Left cardiac atrium (tissue), 4 donors: ENCODE results near the gene ASB14. TPM values are rescaled to one million over a fixed set of nuclear protein-coding genes. Genes with fewer than 3 reads are reported as not detected.
"Not testable (repeated sequence)": the region's sequence is repeated elsewhere in the genome, so short reads cannot be mapped to it uniquely, and the experiment has no call there.

Source experiments
- ATAC-seq, 2 donors: fragments of 200-7000 bp; cut with Tn5 transposase; one replicate each; pipeline ENCODE4 v1.9.1; 2020; ENCODE audit warnings: mild to moderate bottlenecking in 2 of 2, moderate library complexity in 2 of 2
- DNase-seq: peaks from one replicate; pipeline ENCODE4 v3.0.0-alpha.2; 2020
- intact Hi-C, 2 donors: fragments of 100-400 bp; cut with DNase I; formaldehyde crosslinking; loops; one replicate each; pipeline versions ENCODE4 v1.14.1 to v1.15.1; 2022 to 2023
- long read RNA-seq: library from polyadenylated mRNA; unstranded; transcript quantifications from one replicate; pipeline ENCODE4 v2.0.0, GENCODE V29; 2021
- total RNA-seq, 2 donors: library from RNA; stranded (reverse); fragmentation: NEBNext Ultra II Directional; extraction: Animal tissue kit (Norgen Biotek cat#: 25700); gene quantifications; one replicate each; pipeline ENCODE4 v1.2.1, GENCODE V29; 2021
- donor health status: DM: no; HTN: yes; CAD: no.
- donor health status: DM: no; HTN: yes; CAD: no; lungs with severe emphysema.
- donor health status: DM: yes; HTN: yes; CAD: no.
- donor health status: Dilated cardiomyopathy.

The ASB14 gene
- under 1 TPM in 1 of 2 donors, not detected in 1; 0.41 TPM for total RNA-seq
- long read RNA-seq, partial matches to known transcripts: 0 of 3 reads
- long read RNA-seq, other reads (novel, unspliced or antisense): 3 of 3 reads

DNA sequence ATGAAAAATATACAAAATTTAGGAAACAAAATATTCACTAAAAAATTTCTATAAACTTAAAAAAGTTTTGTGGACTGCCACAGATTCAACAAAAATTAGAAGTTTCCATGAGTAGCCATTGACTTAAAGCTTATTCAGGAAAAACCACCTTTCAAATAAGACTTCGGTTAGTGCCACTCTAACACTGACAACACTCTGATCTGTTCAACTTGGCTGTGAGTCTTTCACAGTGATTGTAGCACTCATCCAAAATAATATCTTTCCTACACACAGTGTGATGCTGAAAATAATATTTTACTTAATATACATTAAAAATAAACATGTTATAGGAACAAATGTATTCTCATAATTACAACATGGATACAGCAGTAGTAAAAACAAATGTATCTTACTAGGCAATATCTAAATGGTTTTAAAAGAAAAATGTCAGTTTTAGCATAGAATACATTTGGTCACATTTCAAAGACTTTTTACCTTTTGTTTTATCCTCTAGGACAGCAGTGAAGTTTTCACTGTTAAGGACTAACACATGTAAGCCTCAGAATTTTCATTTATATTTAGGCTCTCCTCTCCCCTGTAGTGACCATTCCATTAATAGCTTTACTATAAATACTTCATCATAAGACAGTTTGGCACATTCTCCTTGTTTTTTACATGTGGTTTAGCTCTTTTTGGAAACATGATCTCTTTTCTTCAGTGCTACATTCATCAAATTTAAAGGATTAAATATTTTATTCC is at the start of gene ASB14:
Gene ASB14, minus strand, starts transcription at position 527 of the 738 bp plus-strand sequence. CDS start 652 bp downstream, outside the sequence.
- intact Hi-C loops: no loop called here
- ATAC-seq (no peak), DNase-seq (no peak)

DNA sequence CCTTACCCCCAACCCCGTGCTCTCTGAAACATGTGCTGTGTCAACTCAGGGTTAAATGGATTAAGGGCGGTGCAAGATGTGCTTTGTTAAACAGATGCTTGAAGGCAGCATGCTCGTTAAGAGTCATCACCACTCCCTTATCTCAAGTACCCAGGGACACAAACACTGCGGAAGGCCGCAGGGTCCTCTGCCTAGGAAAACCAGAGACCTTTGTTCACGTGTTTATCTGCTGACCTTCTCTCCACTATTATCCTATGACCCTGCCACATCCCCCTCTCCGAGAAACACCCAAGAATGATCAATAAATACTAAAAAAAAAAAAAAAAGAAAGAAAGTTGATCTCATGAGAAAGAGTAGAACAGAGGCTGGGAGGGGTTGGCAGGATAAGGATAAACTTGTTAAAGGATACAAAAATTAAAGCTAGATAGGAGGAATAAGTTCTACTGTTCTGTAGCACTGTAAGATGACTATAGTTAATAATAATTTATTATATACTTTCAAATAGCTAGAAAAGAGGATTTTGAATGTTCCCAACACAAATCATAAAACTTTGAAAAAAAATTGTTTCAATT is 46.7 kb upstream of the ASB14 start:
- ATAC-seq, DNase-seq, intact Hi-C loops: not testable (repeated sequence)

DNA sequence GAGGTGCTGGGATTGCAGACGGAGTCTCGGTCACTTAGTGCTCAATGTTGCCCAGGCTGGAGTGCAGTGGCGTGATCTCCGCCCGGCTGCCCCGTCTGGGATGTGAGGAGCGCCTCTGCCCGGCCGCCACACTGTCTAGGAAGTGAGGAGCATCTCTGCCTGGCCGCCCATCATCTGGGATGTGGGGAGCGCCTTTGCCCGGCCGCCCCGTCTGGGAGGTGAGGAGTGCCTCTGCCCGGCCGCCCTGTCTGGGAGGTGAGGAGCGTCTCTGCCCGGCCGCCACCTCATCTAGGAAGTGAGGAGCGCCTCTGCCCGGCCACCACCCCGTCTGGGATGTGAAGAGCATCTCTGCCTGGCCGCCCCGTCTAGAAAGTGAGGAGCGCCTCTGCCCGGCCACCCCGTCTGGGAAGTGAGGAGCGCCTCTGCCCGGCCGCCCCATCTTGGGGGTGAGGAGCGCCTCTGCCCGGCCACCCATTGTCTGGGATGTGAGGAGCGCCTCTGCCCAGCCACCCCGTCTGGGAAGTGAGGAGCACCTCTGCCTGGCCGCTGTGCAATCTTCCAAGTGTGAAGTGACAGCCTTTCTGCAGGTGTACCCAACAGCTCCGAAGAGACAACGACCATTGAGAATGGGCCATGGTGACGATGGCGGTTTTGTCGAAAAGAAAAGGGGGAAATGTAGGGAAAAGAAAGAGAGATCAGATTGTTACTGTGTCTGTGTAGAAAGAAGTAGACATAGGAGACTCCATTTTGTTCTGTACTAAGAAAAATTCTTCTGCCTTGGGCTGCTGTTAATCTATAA is 46.0 kb upstream of the ASB14 start:
- ATAC-seq, intact Hi-C loops, DNase-seq: not testable (repeated sequence)

DNA sequence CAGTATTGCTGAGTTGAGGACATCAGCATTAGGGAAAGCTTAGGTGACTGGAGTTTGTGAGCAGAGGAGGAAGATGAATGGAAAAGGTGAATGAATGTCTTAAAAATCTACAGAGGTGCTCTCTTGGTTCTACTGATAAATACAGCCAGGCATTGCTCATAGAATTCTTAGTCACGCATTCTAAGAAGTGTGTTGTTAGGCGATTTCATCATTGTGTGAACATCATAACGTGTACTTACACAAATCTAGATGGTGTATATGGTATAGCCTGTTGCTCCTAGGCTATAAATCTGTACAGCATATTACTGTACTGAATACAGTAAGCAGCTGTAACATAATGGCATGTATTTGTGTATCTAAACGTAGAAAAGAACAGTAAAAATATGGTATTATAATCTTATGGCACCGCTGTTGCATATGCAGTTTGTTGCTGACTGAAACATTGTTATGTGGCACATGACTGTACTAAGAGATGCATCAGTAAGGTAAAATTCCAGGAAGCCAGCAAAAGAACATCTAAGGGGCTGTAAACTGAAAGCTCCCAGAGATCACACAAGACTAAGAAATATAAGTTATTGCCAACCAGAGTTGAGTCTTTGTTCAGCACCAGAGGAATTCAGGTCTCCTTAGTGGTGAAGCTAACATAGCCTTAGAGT is 42.9 kb upstream of the ASB14 start:
- intact Hi-C loops: no loop called here
- no peak for DNase-seq
- no peak for ATAC-seq

DNA sequence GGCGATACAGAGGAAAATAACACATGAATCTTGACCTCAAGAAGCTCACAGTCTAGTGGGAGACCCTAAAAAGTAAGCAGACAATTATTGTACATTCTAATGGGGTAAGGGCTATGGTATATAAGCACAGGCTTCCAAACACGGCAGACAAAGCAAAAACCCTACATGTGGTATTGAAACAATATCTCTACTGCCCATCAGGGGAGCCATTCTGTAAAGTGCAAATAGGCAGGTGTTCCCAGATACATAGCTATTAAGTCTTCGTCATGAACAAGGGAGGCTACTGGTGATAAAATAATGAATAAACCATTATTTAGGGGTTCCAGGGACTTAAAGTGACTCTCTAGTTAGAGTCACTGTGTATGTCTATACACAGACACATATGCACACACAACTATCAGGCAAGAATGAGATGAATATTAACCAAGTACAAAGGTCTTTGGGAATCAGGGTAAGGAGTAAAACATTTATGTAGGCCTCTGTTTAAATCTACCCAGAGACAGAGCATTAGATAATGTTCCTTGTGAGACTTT is 38.7 kb upstream of the ASB14 start:
- intact Hi-C loops: no loop called here
- ATAC-seq (no peak), DNase-seq (no peak)

DNA sequence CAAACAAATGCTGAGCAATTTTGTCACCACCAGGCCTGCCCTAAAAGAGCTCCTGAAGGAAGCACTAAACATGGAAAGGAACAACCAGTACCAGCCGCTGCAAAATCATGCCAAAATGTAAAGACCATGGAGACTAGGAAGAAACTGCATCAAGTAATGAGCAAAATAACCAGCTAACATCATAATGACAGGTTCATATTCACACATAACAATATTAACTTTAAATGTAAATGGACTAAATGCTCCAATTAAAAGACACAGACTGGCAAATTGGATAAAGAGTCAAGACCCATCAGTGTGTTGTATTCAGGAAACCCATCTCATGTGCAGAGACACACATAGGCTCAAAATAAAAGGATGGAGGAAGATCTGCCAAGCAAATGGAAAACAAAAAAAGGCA is 34.0 kb upstream of the ASB14 start:
- intact Hi-C loops, ATAC-seq, DNase-seq: not testable (repeated sequence)

DNA sequence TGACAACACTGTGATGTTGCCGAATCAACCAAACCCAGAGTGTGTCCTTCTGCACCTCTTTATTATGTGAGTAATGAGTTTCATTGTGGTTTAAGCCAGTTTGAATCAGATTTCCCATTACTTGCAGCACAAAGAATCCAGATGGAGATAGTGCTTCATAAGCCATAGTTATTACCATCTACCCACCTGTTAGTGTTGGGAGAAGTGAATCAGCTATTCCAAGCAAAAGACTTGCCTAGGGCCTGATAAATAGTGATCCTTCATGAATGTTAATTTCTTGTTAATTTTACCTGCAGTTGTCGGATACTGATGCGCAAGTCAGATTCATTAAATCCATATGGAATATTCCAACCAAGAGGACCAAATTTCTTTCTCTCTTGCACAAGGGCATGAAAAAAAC is 21.7 kb upstream of the ASB14 start:
- intact Hi-C loops: no loop called here
- no peak for ATAC-seq
- DNase-seq: no peak

DNA sequence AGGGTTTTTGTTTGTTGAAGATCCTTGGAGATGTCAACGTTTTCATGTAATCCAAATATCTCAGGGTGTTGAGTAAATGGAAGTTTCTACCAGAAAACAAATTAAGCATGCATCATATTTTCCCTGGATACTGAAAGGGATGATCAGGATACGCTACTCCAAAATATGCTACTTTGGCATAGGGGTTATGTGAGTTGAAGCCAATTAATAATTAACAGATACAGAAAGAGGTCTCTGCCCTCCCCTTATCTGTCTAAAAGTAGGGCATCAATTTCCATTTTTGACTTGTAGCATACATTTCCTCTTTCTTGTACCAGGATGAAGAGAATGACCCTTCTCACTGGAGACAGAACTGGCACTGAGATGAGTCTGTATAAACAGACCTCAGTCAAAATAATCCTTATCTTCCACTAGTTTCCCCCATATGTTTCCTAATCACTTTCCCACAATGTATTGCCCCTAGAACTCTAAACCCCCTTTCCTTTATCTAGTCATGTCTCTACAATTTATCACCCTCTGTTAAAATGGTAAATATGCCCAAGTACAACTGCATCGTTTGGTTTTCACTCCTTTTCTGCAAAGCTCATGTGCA is 17.4 kb upstream of the ASB14 start:
- DNase-seq (no peak), ATAC-seq (no peak)
- intact Hi-C loops: no loop called here

DNA sequence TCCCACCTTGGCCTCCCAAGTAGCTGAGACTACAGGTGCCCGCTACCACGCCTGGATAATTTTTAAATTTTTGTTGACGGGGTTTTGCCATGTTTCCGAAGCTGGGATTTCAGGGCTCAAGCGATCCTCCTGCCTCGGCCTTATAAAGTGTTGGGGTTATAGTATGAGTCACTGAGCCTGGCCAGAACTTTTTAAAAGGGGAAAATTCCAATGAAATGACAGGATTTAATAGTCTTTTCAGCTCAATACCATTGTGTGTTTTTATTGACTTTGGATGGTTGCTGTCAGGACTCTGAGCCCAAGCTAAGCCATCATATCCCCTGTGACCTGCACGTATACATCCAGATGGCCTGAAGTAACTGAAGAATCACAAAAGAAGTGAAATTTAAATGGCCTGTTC is 11.0 kb upstream of the ASB14 start:
- DNase-seq, intact Hi-C loops, ATAC-seq: not testable (repeated sequence)

DNA sequence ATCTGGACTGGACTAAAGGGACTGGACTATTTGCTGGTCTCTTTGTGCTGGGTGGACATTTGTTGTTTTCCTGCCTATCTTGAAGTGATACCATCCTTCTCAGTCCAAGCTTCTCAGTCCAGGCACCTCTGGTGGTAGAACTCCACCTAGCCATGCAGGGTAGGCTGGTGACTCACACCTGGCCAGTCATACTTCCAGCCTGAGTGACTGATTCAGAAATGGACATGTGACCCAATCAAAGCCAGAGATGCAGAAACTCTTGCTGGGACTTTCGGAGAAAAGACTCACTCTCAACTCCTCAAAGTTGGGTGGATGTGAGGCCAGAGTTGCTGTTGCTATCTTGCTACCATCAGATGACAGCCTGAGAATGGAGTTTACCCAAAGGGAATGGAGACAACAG is 5.6 kb upstream of the ASB14 start:
- intact Hi-C loops: no loop called here
- DNase-seq: no peak
- peak in 1 of 2 donors; percentile 36 for ATAC-seq

DNA sequence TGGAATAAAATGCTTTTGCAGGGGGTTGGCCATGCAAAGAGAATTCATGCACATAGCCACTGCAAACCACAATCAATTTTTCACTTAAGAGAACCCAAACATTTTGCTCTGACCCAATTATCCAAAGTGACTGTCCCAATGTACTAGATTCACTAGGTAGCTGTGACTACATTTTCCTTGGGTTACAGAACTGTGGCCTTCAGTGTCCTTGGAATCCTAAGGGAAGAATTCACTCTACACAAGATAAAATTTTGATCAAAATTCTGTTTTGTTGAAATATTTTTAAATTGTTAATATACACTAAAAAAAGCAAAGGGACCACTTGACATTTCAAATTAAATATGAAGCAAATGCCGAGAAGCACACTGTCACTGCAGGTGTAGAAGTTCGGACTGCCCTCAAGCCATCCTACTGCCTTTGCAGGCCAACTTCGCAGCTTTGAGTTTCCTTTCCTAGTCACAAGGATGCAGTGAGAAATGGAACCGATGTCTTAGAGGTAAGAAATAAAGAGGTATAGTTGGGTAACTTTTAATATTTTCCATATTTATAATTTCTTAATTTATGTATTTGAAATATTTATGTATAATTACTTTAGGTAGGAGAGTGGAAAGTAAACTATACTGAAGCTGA is 527 bp upstream of the ASB14 start:
- DNase-seq: no peak
- intact Hi-C loops: no loop called here
- no peak for ATAC-seq

DNA sequence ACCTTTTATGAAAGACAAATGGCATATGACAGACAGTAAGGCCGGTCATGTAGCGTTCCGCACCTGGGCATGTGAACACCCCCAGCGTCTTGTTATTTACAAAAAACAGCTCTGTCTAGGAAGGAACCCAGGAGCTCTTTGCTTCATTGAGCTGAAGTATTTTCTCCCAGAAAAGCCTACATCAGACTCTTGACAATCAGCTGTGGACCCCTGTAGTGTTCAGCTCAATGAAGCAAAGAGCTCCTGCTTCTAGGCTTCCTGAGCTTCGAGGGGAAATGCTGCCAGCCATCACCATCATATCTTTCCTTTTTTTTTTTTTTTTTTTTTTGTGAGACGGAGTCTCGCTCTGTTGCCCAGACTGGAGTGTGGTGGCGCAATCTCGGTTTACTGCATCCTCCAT is 4.1 kb downstream of the ASB14 start:
- ATAC-seq: no peak
- intact Hi-C loops: no loop called here

DNA sequence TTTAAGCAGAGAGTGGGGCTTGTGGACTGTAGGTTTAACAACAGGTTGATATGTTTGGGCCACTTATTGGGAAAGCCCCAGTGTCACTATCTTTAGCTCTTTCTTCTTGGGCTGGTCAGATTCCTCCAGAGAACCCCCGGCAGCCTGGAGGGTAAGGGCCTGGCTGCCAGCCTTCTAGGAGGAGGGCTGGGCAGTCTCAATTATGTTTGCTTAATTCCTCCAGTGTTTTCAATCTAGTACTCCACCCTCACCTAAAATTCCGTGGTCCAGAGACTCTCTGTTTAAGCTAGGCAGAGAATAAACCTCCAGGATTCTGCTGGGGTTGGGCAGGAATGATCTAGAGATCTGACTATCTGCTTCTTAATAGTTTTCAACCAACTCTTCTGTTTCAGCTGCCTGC is 5.3 kb downstream of the ASB14 start:
- no peak for DNase-seq
- no peak for ATAC-seq
- intact Hi-C loops: no loop called here

More for the DNA sequence above, 4.1 kb downstream of the ASB14 start:
- no peak for DNase-seq

DNA sequence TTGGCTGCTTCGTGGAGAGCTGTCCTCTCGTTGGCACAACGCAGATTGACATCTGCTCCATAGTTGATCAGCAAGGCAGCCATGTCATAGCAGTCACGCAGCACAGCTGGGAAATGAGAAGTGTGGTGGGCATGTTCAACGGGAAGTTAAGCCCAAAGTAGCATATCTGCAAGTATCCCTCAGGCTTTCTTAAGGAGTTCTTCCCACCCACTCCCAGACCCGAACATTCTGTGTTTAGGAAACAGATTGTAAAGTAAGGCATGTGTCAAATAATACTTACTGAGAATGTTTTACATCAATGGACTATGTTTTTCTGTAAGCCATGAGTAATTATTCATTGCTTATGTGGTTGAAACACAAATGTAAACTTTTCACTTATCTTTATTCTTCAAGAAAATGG is 9.2 kb downstream of the ASB14 start:
- DNase-seq: no peak
- intact Hi-C loops: no loop called here
- ATAC-seq: no peak

DNA sequence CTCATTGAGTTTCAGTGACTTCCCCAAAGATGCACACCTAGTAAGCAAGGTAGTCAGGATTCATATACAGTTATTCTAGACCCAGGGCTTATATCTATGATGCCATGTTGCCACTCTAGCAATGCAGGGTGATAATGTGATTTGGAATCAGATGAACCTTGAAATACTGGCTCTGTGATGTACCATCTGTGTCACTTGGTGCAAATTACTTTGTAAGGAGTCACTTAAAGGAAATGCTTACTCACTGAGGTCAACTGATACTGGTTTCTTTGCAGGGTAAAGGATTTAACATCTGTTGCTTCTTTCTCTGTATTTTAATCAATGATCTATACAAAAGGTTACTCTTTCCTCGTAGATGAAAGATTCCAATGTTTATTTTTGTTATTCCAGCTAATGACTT is 10.8 kb downstream of the ASB14 start:
- no peak for ATAC-seq
- intact Hi-C loops: no loop called here
- DNase-seq: no peak

DNA sequence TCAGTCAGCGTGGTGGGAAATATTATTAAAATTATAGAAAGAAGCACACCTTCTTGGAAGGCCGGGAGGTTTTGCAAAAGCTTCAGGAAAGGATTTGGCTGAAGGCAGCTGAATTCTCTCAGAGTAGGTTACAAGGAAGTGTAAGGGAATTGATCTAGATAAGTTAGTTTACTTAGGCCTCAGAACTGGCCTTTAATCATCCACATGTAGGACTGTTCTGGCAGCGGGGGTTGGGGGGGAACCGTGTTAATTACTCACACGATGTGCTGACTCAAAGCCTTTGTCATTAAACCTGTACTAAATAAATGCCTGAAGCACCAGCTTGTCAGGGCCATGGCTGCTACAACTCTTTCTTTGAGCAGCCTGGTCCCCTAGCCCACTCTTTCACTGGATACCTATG is 12.8 kb downstream of the ASB14 start:
- DNase-seq (no peak), ATAC-seq (no peak)
- intact Hi-C loops: no loop called here

DNA sequence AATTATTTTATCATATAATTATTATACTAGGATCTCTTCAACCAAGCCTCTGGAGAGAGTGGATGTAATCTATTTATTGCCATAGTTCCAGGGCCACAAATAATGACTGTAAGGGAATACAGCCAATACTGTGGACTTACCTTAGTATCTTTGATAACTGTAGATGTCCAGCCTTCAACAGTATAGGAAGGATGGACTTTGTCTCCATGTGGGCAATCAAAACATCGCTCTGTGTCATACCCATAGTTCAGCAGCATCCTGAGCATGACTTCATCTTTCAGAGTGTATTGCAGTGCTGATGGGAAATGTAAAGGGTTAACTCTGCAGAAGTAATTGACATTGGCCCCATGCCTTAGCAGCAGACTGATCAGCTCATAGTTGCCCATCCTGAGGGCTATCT is 14.2 kb downstream of the ASB14 start:
- intact Hi-C loops: no loop called here
- no peak for DNase-seq
- no peak for ATAC-seq

DNA sequence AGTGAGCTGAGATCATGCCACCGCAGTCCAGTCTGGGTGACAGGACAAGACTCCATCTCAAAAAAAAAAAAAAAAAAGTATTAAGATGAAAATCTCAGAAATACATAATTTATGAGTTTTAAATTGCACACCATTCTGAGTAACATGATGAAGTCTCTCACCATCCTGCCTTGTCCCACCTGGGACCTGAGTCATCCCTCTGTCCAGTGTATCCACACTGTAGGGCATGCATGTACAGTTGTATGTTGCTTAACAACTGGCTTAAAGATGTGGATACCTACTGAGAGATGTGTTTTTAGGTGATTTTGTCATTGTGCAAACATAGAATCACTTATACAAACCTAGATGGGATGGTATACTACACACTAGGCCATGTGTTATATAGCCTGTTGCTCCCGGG is 17.1 kb downstream of the ASB14 start:
- ATAC-seq (no peak), DNase-seq (no peak)
- intact Hi-C loops: no loop called here

DNA sequence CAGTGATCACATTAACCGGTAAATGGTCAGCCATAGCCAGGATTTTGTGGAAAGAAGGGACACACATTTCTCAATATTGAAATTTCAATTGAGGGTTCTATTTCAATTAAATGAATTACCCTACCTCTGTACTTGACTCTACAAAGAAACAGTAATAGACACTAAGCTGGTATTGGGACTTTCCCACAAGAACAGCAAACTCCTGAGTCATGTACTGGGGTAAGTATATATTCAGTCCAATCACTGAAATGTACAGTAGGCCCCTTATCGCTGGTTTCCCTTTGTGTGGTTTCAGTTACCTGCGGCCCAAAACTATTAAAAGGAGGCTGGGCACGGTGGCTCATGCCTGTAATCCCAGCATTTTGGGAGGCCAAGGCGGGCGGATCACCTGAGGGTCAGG is 17.6 kb downstream of the ASB14 start:
- ATAC-seq (no peak), DNase-seq (no peak)
- intact Hi-C loops: no loop called here
